Activated T-cell treated with anti-CD3 and anti-CD28 coated beads for 48 hours (primary cell): ENCODE data around the gene SHC3.

Experiments
- DNase-seq: peaks from one replicate; pipeline ENCODE4 v3.0.0-alpha.2; 2020; ENCODE audit warnings: low read depth

SHC3 gene

GRCh38 chr9:89053301-89053700, 125.3 kb downstream of the SHC3 start:
- no peak for DNase-seq

DNA sequence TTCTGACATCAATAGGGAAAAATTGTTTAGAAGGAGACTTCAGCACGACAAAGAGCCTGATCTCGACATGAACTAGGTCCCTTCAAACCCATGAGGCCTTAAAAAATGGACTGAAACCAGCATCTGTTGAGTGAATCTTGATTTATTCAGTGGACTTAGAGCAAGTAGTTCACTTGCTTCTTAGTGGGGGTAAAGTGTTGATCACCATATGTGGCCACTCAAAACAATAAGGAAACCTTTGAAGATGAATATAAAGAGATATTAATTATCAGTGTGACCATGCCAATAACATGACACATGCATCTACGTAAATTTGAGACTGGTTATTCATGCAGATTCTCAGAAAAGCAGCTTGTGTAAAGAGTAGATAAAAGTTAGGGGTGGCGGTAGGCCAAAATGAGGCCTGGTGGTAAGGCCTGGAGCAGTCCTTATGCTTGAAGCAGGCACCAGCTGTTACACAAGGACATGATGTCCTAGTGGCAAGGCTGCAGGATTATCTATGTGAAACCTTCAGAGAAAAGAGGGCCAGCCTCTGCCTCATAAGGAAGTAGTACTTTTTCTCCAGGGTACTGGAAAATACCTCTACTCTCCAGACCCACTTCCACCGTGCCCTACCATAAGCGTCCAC, 126.0 kb downstream of the SHC3 start:
- no peak for DNase-seq

GRCh38 chr9:89051421-89052025, 127.1 kb downstream of the SHC3 start:
- no peak for DNase-seq

DNA sequence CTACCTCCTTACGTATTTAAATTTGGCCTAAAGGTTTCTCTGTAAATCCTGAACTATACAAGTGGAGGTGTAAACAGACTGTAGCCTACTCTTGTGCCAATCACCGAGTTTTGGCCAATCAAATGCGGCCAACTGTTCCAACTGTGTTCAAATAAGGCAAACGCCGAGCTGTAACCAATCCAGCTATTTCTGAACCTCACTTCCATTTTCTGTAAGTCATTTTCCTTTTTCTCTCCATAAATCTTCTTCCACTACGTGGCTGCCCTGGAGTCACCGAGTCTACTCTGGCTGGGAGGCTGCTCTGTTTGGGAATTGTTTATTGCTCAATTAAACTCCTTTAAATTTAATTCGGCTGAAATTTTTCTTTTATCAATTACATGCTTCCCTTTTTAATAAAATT, 129.0 kb downstream of the SHC3 start:
- DNase-seq: no peak

DNA sequence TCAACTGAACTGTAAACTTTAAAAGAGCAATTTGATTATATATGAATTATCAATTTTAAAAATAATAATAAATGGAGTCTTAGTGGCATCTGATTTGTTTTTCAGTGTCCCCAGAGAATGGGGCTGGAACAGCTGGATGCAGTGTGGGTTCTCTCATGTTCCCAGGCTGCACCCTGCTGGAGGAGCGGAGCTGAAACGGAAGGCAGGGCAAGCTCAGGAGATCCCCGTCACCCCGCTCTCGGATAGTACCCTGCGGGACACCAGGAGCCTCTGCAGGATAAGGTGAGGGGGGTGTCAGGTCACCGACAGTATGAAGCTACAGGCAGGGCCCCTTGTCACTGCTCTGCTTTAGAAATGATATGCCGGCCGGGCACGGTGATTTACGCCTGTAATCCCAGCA, 130.0 kb downstream of the SHC3 start:
- DNase-seq: no peak

DNA sequence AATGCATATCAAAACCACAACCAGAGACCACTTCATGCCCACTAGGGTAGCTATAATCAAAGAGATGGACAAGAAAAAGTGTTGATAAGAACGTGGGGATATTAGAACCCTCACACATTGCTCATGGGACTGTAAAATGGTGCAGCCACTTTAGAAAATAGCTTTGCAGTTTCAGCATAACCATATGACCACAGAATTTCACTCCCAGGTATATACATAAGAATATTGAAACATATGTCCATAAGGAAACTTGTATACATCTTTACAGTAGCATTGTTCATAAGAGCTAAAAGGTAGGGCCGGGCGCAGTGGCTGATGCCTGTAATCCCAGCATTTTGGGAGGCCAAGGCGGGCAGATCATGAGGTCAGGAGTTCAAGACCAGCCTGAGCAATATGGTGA, 131.0 kb downstream of the SHC3 start:
- no peak for DNase-seq

- no peak for DNase-seq
Measured at GRCh38 chr9:89046832-89047231, 131.8 kb downstream of the SHC3 start.

GRCh38 chr9:89044881-89045280, 133.7 kb downstream of the SHC3 start:
- no peak for DNase-seq

- no peak for DNase-seq
Measured at GRCh38 chr9:89044104-89044503, 134.5 kb downstream of the SHC3 start.

DNA sequence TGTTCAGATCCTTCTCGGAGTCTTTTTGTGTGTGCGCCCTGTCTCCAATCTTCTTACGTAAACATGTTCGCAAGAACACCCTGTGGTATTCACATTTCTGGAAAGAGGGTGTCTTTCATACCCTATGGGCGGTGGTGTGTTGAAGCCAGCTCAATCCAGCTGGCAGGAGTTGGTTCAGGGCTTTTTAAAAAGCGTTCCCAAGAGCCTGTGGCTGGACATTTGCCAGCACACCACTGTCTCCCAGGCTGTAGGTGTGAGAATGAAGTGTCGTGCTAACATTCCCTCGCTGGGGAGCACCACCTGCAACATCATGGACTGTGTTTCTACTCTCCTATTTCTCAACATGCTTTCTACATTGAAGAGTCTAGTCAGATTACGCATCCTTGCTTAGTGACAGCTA, 135.6 kb downstream of the SHC3 start:
- no peak for DNase-seq

GRCh38 chr9:89039664-89040063, 139.0 kb downstream of the SHC3 start:
- no peak for DNase-seq

GRCh38 chr9:89039104-89039465, 139.5 kb downstream of the SHC3 start:
- no peak for DNase-seq

DNA sequence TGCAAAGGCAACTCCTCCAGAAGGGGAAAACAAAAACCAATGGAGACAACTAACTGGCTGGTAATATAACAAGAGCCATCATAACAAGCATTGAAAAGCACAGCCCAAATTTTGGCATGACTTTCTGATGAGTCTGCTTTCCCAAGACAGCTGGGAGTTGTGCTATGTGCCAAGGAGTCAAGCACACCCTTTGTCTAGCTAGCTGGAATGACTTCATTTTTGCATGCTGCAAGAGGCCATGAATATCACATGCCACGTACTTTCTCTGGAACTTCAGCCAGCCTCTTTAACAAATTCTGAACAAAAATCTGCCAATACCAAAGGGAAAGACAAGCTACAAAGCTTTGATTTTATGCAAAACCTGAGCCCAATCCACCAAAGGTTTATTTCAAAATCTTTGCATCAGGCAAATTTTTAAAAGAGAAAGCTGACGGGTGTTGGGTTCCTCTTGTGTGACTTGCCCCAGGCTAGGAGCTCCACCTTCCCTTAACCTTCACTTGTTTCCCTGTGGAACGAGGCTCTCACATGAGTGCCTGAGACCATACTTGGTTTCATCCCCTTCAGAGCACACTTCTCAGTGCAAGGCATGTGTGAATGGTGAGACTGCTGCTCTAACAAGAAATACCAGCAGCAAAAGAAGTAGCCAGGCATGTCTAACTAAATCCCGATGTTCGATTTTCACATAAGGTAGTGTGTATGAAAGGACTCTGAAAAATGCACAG, 140.1 kb downstream of the SHC3 start:
- DNase-seq: no peak

DNA sequence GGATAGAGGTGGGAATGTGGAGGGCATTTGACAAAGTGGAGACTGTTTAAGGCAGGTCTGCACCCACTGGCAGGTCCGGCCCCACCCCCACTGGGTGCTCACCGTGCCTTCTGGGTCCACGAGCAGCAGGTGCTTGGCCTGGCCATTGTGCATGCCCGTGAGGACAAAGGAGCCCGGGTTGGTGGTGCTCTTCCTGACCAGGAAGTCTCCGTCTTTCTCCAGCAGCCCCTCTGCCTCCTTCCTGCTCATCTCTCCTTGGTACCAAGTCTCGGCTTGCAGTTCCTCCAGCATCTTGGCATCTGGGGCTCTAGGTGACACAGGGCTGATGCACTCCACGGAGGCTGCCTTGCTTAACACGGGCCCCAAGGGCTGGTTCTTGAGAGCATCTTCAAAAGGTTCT, 140.7 kb downstream of the SHC3 start:
- no peak for DNase-seq

DNA sequence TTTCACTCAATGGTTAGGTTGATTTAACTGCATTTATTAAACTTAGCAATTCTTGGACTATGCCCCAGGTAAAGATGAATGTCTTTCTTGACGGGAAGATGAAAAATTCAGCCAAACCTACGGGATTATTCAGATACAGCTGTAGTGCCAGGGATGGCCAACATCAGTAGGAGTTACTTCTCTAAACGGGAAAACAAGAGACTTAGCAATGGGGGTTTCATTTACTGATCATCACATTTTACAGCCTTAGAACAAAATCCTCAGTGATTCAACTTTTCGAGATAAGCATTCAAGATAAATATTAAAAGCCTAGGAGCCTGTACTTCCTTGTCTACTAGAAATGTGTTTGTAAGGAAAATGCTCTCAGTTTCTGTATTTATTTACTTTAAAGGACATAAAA, 141.3 kb downstream of the SHC3 start:
- DNase-seq: no peak

DNA sequence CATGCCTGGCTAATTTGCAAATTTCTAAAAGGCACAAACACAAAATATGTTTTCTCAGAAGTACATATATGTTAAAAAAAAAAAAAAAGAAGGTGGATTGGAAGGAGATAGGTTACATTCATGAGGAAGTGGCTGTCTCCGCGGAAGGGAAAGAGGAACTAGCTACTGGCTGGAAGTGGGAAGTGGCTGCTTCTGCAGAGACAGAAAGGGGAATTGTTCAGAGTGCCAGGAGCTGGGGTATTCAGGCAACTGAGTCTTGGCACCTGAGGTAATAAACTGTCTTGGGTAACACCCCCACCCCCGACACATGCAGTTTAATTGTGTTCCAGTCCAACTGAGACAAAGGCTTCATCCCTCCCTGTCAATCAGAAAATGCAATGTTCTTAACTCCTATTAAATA, 141.7 kb downstream of the SHC3 start:
- no peak for DNase-seq

DNA sequence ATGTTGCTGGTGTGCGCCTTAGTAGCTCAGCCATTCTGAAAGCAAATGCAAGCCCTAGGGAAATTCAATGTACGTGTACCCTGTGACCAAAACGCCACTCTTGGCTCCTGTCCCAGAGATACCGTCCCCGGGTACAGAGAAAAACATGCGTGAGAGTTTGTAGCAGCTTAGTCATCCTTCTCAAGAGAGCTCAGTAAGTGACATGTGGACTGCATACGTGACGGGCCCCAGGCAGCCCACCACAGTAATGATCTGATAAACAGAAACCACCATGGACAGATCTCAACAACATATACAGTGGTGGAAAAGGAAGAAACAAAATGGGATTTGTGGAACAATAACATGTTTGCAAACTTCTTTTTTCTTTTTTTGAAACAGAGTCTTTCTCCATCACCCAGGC, 142.2 kb downstream of the SHC3 start:
- DNase-seq: no peak

DNA sequence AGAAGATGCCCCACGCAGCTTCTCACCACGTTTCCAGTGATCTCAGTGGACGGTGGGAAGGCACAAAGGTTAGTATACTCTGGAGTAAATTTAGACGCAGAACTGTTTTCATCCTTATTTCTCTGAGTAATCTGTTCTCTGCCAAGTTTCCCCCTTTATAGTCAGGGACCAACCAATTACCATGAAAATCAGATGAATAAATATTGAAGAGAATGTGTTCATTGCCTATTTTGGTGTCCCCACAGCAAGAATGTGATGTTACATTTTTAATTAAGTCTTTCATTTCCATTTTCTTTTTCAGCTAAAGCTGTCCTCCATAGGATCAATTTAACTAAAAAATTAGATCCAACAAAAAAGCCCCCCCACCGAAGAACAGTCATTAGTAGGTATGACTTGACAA, 146.0 kb downstream of the SHC3 start:
- no peak for DNase-seq

DNA sequence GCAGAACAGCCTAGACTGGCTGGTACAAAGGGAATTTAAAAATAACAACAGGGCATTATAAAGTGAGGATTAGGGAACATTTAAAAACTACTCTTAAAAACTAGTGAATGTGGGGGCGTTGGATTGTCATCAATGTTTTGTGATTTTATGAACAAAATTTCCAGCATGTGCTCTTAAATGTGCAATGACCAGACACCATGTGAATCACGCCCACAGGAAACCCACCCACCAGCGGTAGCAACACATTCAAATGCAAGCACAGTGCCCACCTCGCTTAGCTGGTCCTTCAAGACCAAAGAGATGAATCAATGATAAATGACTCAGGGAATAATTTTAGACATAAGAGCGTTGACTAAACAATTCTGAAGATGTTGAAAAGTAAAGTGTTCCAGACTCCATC, 146.4 kb downstream of the SHC3 start:
- DNase-seq: no peak

DNA sequence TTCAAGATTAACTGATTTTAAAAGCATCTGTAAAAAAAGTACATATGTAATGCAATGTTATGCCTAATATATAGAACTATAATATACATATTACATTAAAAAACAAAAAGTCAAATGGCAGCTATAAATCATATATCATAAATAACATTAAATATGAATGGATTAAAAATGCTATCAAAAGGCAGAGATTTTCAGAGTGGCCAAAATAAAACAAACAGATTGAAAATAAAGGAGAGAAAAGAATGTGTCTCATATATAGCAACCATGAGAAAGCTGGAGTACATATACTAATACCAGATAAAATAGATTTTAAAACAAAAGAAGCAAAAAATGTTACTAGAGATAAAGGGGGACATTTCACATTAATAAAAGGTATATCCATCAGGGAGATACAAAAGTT, 148.8 kb downstream of the SHC3 start:
- no peak for DNase-seq

DNA sequence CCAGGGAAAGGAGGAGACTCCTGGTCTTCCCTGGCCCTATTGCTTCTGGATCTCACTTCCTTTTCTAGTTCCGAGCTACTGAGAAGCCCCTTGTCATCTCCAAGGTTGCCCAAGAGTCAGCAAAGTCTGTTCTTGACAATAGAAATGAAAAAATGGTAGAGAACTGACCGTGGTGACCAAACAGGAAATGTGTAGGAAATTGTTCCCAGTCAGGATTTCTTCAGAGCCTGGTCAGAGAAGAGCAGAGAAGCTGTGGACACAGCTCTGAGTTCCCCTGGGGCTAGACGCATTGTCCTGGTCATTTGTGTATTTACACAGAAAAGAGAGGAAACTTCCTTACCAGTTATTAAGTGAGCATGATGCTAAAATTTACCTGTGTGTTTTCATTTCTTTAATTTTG, 151.7 kb downstream of the SHC3 start:
- no peak for DNase-seq

GRCh38 chr9:89025553-89025952, 153.1 kb downstream of the SHC3 start:
- DNase-seq: no peak

- no peak for DNase-seq
Measured at GRCh38 chr9:89024727-89025126, 153.9 kb downstream of the SHC3 start.

- DNase-seq: no peak
Measured at GRCh38 chr9:89023740-89024139, 154.9 kb downstream of the SHC3 start.
